Mesendoderm (in vitro differentiated cells): ENCODE results near the gene DNAJC2. TPM values are rescaled to one million over a fixed set of nuclear protein-coding genes. Genes with fewer than 3 reads are reported as not detected.

Experiments
- small RNA-seq: library from polyadenylated mRNA; stranded (forward); fragments of <200 nt; extraction: miRNeasy Mini kit (QIAGEN cat#:217004); gene quantifications from one replicate; pipeline ENCODE3, GENCODE V24; 2013; ENCODE audit not compliant: insufficient read depth

Gene DNAJC2

Small RNA genes within 50 kb of the gene (small RNA-seq; reads per million reads assigned to genes)
- gene RPS29P16 = not detected
